Transverse colon (tissue), 4 donors: Measurements from ENCODE around the gene PREX1.

ENCODE experiments used
- POLR2A ChIP-seq: fragments of 450-650 bp; IDR thresholded peaks from one replicate; pipeline ENCODE4 v1.6.1; 2016; ENCODE audit warnings: antibody characterized with exemption, mild to moderate bottlenecking, moderate library complexity
- POLR2AphosphoS5 ChIP-seq, 3 donors: sonication (generic); formaldehyde crosslinking; IDR thresholded peaks; one replicate each; pipeline ENCODE4 v1.6.1; 2016; ENCODE audit warnings: antibody characterized with exemption in 3 of 3
- TF ChIP-seq, protein P1 (sequence below), 5 experiments: fragments of 200-600 bp in 3 of 5; fragments of 450-650 bp in 2 of 5; sonication (generic) in 3 of 5; IDR thresholded peaks; 1 replicate in 2 of 5; 2 replicates in 3 of 5; pipeline ENCODE4 v1.5.1; 2016 to 2017; ENCODE audit warnings: antibody characterized with exemption in 5 of 5, inconsistent platforms in 3 of 5, mild to moderate bottlenecking in 2 of 5, moderate library complexity in 1 of 5

DNA sequence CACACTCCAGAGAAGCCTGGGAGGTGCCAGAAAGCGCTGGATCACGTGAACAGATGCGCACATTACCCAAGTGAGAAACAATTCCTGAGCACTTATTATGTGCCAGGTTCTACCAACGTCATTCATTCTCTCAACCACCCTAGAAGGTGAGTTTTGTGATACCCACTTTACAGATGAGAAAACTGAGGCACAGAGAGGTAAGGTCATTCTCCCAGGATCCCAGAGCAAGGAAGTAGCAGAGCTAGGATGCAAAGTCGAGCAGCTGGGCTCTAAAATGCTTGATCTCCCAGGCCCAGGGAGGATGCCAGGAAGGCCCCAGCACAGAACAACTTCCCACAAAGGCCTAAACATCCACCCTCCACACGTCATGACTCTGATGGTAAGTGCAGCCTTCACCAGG lies 85.6 kb downstream of the PREX1 start:
- TF ChIP-seq POLR2A (no peak), POLR2AphosphoS5 (IDR thresholded peaks at IDR 0.05) (no peak)
- TF ChIP-seq, protein P1, sequence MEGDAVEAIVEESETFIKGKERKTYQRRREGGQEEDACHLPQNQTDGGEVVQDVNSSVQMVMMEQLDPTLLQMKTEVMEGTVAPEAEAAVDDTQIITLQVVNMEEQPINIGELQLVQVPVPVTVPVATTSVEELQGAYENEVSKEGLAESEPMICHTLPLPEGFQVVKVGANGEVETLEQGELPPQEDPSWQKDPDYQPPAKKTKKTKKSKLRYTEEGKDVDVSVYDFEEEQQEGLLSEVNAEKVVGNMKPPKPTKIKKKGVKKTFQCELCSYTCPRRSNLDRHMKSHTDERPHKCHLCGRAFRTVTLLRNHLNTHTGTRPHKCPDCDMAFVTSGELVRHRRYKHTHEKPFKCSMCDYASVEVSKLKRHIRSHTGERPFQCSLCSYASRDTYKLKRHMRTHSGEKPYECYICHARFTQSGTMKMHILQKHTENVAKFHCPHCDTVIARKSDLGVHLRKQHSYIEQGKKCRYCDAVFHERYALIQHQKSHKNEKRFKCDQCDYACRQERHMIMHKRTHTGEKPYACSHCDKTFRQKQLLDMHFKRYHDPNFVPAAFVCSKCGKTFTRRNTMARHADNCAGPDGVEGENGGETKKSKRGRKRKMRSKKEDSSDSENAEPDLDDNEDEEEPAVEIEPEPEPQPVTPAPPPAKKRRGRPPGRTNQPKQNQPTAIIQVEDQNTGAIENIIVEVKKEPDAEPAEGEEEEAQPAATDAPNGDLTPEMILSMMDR (IDR thresholded peaks at IDR 0.05) = no peak
